GM19099 (cell line): ENCODE data around the gene SIX5.

Source experiments
- POLR2A ChIP-seq: IDR thresholded peaks from 3 replicates; pipeline ENCODE4 v1.6.1; 2011; ENCODE audit warnings: low read depth; ENCODE audit not compliant: insufficient read length; ENCODE audit errors: extremely low read depth

Gene SIX5

DNA sequence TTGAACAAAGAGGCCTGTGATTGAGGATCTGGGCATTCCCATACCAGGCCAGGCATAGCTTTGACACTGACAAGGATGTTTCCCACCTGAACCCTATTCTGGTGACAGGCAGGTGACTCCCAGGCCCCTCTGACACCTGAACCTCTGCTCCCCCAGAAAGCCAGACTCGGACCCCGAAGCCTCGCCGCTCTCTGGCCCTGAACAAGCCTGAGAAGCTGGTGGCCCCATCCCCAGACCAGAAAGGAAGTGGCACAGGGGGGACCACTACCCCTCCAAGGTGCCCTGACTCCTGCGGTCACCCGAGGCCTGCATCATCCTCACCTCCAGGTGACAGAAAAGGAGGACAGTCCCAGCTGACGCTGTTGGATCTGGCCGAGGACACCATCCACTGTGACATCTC lies 14.7 kb downstream of the SIX5 start:
- no peak for TF ChIP-seq POLR2A

DNA sequence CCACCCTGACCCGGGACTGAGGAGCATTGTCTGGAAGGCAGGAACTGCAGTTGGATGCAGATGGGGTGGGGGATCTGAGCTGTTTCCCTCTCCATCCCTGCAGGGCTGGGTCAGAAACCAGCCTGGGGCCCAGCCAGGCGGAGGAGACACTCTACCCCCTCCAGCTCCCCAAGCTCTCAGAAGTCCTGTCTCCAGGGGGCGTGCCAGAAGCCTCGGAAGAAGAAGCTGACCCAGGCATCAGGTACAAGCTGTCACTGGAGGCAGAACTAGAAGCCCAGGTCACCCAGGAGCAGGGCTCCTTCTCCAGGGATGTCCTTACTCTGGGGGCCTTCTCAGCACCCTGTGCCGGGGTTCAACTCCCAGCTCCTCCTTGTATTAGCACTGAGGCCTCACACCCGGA lies 15.5 kb downstream of the SIX5 start:
- TF ChIP-seq POLR2A = no peak

DNA sequence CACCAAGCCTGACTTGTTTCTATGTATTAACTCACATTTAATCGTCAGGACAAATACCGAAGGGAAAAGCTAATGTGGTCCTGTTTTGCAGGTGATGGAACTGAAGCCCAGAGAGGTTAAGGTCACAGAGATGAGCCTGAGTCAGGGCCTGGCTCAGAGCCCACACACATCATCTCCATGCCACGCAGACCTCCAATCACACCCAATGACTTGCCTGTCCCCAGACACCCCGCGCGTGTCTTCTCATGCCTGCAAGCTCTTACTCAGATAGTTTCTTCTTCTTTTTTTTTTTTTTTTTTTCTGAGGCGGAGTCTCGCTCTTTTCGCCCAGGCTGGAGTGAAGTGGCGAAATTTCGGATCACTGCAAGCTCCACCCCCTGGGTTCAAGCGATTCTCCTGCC lies 16.4 kb downstream of the SIX5 start:
- no peak for TF ChIP-seq POLR2A

DNA sequence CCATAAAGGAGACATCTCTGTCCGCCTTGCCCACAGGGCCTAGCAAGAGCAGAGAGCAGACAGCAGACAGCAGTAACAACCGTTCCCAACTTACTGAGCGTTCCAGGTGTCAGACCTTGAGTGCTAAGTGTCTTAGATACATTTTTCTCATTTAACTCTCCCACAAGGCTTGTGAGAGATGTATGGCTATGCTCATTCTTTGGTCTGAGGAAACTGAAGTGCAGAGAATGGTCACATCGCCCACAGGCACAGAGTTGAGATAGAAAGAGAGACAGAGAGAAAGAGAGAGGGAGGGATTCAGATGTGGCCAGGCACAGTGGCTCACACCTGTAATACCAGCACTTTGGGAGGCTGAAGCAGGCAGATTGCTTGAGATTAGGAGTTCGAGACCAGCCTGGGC lies 21.5 kb downstream of the SIX5 start:
- no peak for TF ChIP-seq POLR2A

DNA sequence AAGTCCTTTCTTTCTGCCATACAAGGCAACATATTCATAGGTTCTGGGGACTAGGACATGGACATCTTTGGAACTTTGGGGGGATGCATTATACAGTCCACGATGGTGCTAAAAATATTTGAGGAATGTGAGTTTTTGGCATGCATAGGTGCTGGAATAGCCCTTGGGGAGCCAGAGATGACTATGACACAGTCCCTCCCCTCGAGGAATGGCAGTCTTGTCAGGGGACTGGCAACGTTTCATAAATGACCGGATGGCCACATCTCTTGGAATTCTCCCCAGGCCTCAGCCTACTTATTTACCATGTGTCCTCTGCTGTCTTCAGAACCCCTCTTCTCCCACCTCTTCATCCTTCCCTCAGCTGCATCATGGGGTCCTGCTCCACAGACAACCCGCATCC lies 22.2 kb downstream of the SIX5 start:
- no peak for TF ChIP-seq POLR2A

DNA sequence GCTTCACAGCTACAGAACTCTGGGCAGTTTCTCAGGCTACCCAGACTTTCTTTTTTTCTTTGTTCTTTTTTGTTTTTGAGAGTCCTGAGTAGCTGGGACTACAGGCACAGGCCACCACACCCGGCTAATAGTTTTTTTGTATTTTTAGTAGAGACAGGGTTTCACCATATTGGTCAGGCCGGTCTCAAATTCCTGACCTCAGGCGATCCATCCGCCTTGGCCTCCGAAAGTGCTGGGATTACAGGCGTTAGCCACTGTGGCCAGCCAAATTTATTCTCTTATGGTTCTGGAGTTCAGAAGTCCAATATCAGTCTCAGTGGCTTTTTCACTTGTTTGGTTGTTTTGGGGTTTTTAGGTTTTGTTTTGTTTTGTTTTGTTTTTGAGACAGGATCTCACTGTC lies 23.4 kb downstream of the SIX5 start:
- no peak for TF ChIP-seq POLR2A

DNA sequence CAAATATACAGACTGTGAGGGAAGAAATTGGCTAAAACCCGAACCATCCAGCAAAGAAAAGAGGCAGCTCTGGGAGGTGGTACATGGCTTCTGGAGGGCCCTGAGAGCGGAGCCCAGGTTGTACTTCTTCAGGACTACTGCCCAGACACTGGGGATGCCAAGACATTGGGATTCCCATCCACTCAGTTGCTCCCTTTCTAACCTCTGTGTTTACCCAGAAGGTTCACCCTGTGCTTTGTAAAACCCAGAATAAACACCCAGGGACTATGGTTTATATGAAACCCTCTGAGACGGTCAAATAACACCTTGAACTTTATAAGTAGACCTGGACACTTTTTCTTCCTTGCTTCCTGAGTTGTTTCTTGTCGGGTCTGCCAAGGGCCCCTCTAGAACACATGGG lies 26.1 kb downstream of the SIX5 start:
- no peak for TF ChIP-seq POLR2A

DNA sequence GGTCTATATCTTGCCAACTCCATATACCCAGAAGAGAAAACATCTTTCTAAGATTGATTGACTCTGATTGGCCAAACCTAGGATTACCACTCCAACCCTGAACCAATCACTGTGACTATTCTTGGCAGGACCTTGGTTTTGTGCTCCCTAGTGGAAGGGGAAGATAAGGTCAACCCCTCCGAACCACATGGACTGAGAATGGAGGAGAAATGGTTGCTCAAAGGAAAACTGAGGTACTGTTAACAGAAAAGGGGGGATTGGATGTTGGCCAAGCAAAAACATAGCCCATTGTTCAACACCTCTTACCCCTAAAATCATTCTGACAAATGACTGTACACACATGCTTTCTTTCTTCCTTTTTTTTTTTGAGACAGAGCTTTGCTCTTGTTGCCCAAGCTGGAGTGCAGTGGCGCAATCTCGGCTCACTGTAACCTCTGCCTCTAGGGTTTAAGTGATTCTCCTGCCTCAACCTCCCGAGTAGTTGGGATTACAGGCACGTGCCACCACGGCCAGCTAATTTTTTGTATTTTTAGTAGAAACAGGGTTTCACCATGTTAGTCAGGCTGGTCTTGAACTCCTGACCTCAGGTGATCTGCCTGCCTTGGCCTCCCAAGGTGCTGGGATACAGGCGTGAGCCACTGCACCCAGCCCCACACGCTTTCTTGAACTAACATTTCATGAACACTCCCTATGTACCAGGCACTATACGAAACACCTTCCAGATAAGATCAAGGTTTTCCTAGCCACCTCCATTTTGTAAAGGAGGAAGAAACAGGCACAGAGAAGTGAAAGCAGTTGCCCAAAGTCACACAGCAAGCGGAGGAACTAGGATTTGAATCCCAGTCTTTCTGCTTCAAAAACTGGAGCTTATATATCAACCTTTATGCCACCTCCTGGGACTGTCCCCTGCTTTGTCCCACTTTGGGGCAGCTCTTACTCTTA lies 29.3 kb downstream of the SIX5 start:
- no peak for TF ChIP-seq POLR2A

DNA sequence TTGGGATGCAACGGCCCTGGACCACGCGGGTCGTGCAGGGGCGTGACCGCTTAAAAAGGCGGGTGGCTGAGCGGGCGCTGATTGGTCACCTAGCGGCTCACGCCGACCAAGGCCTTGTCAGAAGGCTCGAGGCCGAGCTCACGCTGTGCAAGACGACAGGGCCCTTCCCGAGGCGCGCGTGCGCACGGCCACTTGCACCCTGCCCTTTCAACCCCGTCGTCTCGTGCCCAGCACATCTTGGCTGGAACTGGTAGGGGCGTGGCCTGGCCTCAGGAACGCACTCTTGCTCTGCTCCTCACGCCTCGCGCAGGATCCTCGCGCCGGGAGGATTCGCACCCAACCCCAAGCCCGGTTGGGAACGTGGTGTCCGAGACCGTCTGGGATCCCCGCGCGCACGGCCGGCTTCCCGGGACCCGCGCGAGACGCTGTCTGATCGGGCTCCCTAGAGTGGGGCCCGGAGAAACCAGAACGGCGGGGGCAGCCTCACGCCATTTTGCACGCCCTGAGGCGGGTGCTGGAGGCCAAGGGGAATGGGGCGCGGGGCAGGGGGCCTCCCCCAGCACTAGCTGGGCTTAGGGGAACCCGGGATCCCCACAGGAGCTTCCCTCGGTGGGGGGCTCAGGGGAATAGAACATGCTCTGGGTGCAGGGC lies 35.8 kb downstream of the SIX5 start, which contains the start of gene MEIOSIN:
MEIOSIN (plus strand) TSS at position 280 of the 651 bp plus-strand sequence. CDS start 1,938 bp downstream, outside the sequence.
- TF ChIP-seq POLR2A = no peak

DNA sequence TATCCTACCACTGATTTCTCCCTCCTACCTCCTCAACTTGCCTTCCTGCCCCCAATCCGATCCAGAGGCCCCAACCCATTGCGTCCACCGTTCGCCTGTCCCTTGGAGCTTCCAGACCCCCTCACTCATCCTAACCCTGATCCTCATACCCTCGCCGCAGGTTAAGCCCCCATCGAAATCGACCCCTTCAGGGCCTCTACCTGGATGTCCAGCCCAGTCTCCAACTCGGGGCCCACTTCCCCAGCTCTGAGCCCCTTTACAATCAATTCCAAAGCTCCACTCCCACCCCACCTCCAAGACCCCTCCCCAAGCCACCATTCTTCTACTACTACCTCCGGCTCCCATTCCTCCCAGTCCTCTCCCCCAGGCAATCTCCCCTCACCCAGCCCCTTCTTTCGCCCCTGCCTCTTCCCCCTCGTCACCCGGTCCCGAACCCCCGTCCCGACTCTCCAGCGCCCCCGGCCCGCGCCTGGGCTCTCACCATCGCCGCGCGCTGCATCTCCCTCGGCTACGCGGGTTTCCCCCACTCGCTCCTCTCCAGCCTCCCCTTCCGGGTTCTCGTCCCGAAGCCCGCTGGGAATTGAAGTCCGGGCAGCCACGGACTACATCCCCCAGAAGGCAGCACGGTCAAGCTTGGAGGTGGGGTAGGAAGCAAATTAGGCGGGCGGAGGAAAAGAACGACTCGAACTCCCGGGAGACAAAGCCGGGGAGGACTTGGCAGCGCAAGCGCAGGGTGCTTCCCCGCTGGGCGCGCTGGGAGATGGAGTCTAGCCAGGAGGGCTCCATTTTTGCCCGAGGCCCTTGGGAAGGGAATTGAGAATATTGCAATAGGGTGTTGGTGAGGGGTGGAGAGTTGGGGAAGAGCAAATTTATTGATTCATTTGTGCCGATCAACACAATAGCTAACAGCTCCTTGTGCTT lies 38.4 kb downstream of the SIX5 start, which contains the start of gene FBXO46:
FBXO46 (minus strand) TSS at position 529 of the 921 bp plus-strand sequence. CDS start 17,401 bp downstream, outside the sequence.
- peak; percentile 79 for TF ChIP-seq POLR2A

DNA sequence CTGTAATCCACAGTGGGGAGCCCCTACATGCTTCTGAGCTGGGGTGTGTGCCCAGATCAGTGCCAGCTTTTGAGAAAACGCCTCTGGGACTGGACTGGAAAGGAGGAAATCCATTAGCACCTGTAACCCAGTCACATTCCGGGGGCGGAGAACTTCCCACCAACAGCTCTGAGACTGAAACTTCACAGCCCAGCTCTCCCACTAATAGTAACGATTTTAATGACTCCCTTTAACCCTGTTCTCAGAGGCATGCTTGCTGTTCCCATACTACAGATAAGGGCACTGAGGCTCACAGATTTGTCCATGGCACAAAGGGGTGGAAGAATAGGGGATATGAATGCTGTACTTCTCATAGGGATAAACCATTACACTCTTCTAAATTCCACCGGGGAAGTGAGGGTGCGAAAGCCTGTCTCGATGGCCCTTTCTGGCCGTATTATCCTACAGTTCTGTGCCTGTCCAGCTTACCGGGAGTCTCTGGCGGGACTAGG lies 39.2 kb downstream of the SIX5 start:
- TF ChIP-seq POLR2A = no peak

DNA sequence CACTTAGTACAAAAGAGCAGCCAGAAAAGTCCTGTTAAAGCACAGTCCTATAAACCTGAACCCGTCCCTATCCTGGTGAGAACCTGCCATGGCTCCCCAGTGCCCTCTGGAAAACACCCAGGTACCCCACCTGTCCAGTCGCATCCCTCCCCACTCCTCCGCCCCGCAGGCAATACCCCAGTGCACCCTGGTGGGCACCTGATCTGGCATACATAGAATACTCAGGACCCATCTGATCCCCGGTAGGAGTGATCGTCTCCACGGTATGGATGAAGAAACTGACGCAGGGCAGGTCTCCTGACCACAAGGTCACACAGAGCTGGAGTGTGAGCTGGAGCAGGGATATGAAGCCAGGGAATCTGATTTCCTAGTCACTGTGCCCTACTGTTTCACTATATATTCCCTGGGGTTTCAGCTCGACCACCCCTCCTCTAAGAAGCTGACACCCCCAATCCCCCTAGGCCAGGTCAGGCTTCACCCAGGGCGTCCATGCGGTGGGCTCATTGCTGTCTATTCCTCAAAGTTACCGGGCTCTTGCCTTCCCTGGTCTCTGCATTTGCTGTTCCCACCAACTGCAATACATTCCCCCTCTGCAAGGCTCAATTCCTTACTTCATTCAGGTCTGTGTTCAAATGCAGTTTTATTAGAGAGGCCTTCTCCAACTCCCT lies 50.9 kb downstream of the SIX5 start:
- no peak for TF ChIP-seq POLR2A

DNA sequence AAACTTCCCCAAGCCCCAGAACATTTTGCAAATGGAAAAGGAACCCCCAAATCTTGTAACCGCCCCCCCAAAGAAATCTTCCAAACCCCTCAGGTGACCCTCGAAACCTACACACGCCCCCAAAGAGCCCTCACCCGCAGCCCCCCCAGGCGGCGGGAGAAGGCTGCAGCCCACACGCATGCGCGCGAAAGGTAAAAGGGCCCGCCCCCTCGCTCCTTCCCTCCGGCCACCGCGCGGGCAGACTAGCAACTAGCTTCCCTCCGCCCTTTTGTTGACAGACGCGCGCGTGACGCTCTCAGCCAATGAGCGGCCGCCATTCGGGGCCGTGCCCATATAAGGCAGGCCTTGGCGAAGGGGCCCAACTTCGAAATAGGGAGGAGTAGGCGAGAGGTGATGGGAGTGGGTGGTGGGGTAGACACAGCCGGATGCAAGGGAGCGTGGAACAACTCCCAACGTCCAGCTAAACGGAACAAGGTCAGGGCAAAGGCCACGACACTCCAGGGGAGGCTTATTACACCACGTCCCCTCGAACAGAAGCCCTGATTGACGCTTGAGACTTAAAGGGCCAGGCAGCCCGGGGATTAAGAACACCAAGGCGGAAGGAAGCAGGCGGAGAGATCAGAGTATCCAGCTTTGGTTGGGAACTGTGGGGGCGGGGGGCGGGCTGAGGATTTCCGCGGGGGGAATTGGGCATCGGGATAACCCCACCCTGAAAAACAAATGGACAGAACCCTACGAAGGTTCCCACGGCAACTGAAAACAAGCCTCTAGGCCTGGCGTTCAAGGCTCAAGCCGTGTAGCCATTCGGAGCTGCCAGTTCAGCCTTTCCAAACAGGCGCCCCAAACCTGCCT lies 51.7 kb downstream of the SIX5 start:
- no peak for TF ChIP-seq POLR2A
